ENCODE results near the gene ALDH1L1.

GRCh38 chr3:126180477-126181397 is at the start of gene ALDH1L1:
- TF ChIP-seq GATA3 (IDR thresholded peaks at IDR 0.05; ENCODE audit: low read depth, low read length) (no peak), GATA2 (IDR thresholded peaks at IDR 0.05; ENCODE audit: low read depth, low read length) (no peak)
